H9 (cell line): ENCODE results near the gene SEPTIN5. TPM values are rescaled to one million over a fixed set of nuclear protein-coding genes. Genes with fewer than 3 reads are reported as not detected.

Experiments
- DNase-seq: peaks from one replicate; pipeline ENCODE4 v3.0.0-alpha.2; 2017
- H2AFZ ChIP-seq: one replicate; pipeline ENCODE4 v1.6.1; 2013; ENCODE audit warnings: mild to moderate bottlenecking, low read length, control low read depth, moderate library complexity
- H2AK5ac ChIP-seq: 2 replicates; pipeline ENCODE4 v1.6.1; 2013; ENCODE audit warnings: low read length, control low read depth, mixed read lengths; ENCODE audit not compliant: insufficient read length
- H2BK120ac ChIP-seq: one replicate; pipeline ENCODE4 v1.6.1; 2013; ENCODE audit warnings: low read depth, mild to moderate bottlenecking, low read length, control low read depth, inconsistent platforms; ENCODE audit not compliant: poor library complexity, severe bottlenecking
- H2BK12ac ChIP-seq: 2 replicates; pipeline ENCODE4 v1.6.1; 2013; ENCODE audit warnings: low read length, control low read depth, mixed read lengths, low read depth; ENCODE audit not compliant: insufficient read length
- H2BK15ac ChIP-seq: 2 replicates; pipeline ENCODE4 v1.6.1; 2013; ENCODE audit warnings: low read depth, low read length, control low read depth
- H2BK20ac ChIP-seq: one replicate; pipeline ENCODE4 v1.6.1; 2013; ENCODE audit warnings: low read depth, mild to moderate bottlenecking, low read length, control low read depth, inconsistent platforms; ENCODE audit not compliant: poor library complexity, severe bottlenecking
- H2BK5ac ChIP-seq: 2 replicates; pipeline ENCODE4 v1.6.1; 2013; ENCODE audit warnings: low read length, control low read depth, mixed read lengths; ENCODE audit not compliant: insufficient read length
- H3K14ac ChIP-seq: 2 replicates; pipeline ENCODE4 v1.6.1; 2013; ENCODE audit warnings: low read length, control low read depth; ENCODE audit not compliant: insufficient read depth
- H3K18ac ChIP-seq: 2 replicates; pipeline ENCODE4 v1.6.1; 2013; ENCODE audit warnings: low read depth, mild to moderate bottlenecking, mixed read lengths, low read length, control low read depth; ENCODE audit not compliant: insufficient read length
- H3K23ac ChIP-seq: 2 replicates; pipeline ENCODE4 v1.6.1; 2013; ENCODE audit warnings: low read length, control low read depth, mixed read lengths, low read depth; ENCODE audit not compliant: insufficient read length
- H3K23me2 ChIP-seq: 2 replicates; pipeline ENCODE4 v1.6.1; 2013; ENCODE audit warnings: low read depth, mild to moderate bottlenecking, mixed read lengths, low read length, control low read depth; ENCODE audit not compliant: insufficient read length, poor library complexity, severe bottlenecking
- H3K27ac ChIP-seq: 2 replicates; pipeline ENCODE4 v1.5.1; 2013; ENCODE audit warnings: low read length, control low read depth, mixed read lengths, low read depth; ENCODE audit not compliant: insufficient read length
- H3K27me3 ChIP-seq: 2 replicates; pipeline ENCODE4 v1.6.1; 2013; ENCODE audit warnings: low read length, control low read depth, inconsistent platforms; ENCODE audit not compliant: insufficient read depth
- H3K4ac ChIP-seq: 2 replicates; pipeline ENCODE4 v1.6.1; 2013; ENCODE audit warnings: low read depth, mild to moderate bottlenecking, control low read depth, inconsistent platforms, low read length, moderate library complexity
- H3K4me1 ChIP-seq: 2 replicates; pipeline ENCODE4 v1.6.1; 2013; ENCODE audit warnings: low read length, control low read depth, inconsistent platforms; ENCODE audit not compliant: insufficient read depth
- H3K4me2 ChIP-seq: 2 replicates; pipeline ENCODE4 v1.6.1; 2013; ENCODE audit warnings: low read length, control low read depth, mixed read lengths; ENCODE audit not compliant: insufficient read length, insufficient read depth
- H3K56ac ChIP-seq: 2 replicates; pipeline ENCODE4 v1.6.1; 2013; ENCODE audit warnings: low read depth, mild to moderate bottlenecking, mixed read lengths, low read length, control low read depth; ENCODE audit not compliant: insufficient read length
- H3K79me1 ChIP-seq: 2 replicates; pipeline ENCODE4 v1.6.1; 2013; ENCODE audit warnings: low read depth, mild to moderate bottlenecking, moderate library complexity, low read length, control low read depth, inconsistent platforms; ENCODE audit not compliant: insufficient read depth, poor library complexity, severe bottlenecking
- H3K79me2 ChIP-seq: 2 replicates; pipeline ENCODE4 v1.6.1; 2013; ENCODE audit warnings: low read length, control low read depth, inconsistent platforms; ENCODE audit not compliant: insufficient read depth
- H3K9ac ChIP-seq: 2 replicates; pipeline ENCODE4 v1.6.1; 2013; ENCODE audit warnings: low read length, control low read depth, mixed read lengths; ENCODE audit not compliant: insufficient read length; ENCODE audit errors: extremely low read depth
- H3K9me3 ChIP-seq: one replicate; pipeline ENCODE4 v1.6.1; 2013; ENCODE audit warnings: low read depth, low read length, inconsistent platforms; ENCODE audit not compliant: control insufficient read depth
- H3T11ph ChIP-seq: one replicate; pipeline ENCODE4 v1.6.1; 2013; ENCODE audit warnings: mild to moderate bottlenecking, low read length, control low read depth, inconsistent platforms
- H4K20me1 ChIP-seq: one replicate; pipeline ENCODE4 v1.6.1; 2013; ENCODE audit not compliant: control insufficient read depth, insufficient read length, insufficient read depth
- H4K5ac ChIP-seq: 2 replicates; pipeline ENCODE4 v1.6.1; 2013; ENCODE audit warnings: low read depth, mild to moderate bottlenecking, mixed read lengths, low read length, control low read depth; ENCODE audit not compliant: insufficient read length
- H4K8ac ChIP-seq: replicated peaks from 2 replicates; pipeline ENCODE4 v1.6.1; 2013; ENCODE audit warnings: low read length, control low read depth, mixed read lengths, low read depth; ENCODE audit not compliant: insufficient read length
- H4K91ac ChIP-seq: 2 replicates; pipeline ENCODE4 v1.6.1; 2013; ENCODE audit warnings: low read depth, mild to moderate bottlenecking, moderate library complexity, mixed read lengths, low read length, control low read depth; ENCODE audit not compliant: insufficient read length
- H3K27ac Mint-ChIP-seq, 3 experiments: 2 replicates in 2 of 3; 3 replicates in 1 of 3; pipeline ENCODE4 v1.8.0; 2020 to 2021; ENCODE audit warnings: mixed read lengths in 3 of 3, mild to moderate bottlenecking in 1 of 3, moderate library complexity in 1 of 3
- H3K27me3 Mint-ChIP-seq: 2 replicates; pipeline ENCODE4 v1.8.0; 2021; ENCODE audit warnings: low read depth, mild to moderate bottlenecking, moderate library complexity, mixed read lengths
- H3K36me3 Mint-ChIP-seq, 3 experiments: 2 replicates in 2 of 3; 3 replicates in 1 of 3; pipeline ENCODE4 v1.8.0; 2020 to 2021; ENCODE audit warnings: low read depth in 3 of 3, mixed read lengths in 3 of 3; ENCODE audit not compliant: insufficient read depth in 1 of 3
- H3K4me1 Mint-ChIP-seq, 2 experiments: 2 replicates each; pipeline ENCODE4 v1.8.0; 2020; ENCODE audit warnings: mixed read lengths in 2 of 2
- H3K4me3 Mint-ChIP-seq, 2 experiments: 2 replicates in 1 of 2; 3 replicates in 1 of 2; pipeline ENCODE4 v1.8.0; 2020 to 2021; ENCODE audit warnings: mild to moderate bottlenecking in 2 of 2, mixed read lengths in 2 of 2, moderate library complexity in 1 of 2
- H3K9me3 Mint-ChIP-seq, 2 experiments: 2 replicates in 1 of 2; 3 replicates in 1 of 2; pipeline ENCODE4 v1.8.0; 2020; ENCODE audit warnings: mild to moderate bottlenecking in 2 of 2, mixed read lengths in 2 of 2, moderate library complexity in 1 of 2
- CTCF ChIP-seq: fragments of 200-600 bp; sonication (generic); conservative IDR thresholded peaks from 3 replicates; pipeline ENCODE4 v1.8.0; 2021; ENCODE audit warnings: antibody characterized with exemption, mild to moderate bottlenecking
- WGBS: extraction: QIAGEN DNeasy Blood & Tissue Kit; methylation state at CpG from one replicate; pipeline ENCODE4 v1.1.7; 2013; ENCODE audit warnings: missing lambda C conversion rate, low lambda C conversion rate, mixed read lengths; ENCODE audit not compliant: insufficient read length; ENCODE audit errors: extremely low coverage; 5-methylcytosine and 5-hydroxymethylcytosine counted together
- total RNA-seq: library from RNA; stranded (reverse); gene quantifications from 2 replicates; pipeline ENCODE4 v1.2.1, GENCODE V29; 2021

SEPTIN5 gene
- total RNA-seq, 1 experiment from 2014 or later: 17.8 TPM

GRCh38 chr22:19746726-19747125 is 32.4 kb downstream of the SEPTIN5 start:
- no peak overlapping the region for H3K4me2 ChIP-seq
- no peak overlapping the region for H4K91ac ChIP-seq
- H3K4me1 ChIP-seq: no peaks in the 10 kb centered on the region
- H2BK15ac ChIP-seq: no peak overlapping the region
- H3K9me3 ChIP-seq: no peaks in the 10 kb centered on the region
- Mint-ChIP-seq H3K36me3 (no peaks in the 10 kb centered on the region), H3K27ac (no peak overlapping the region), H3K27me3 (peaks cover 16% of the 10 kb centered on the region), H3K4me3 (no peak overlapping the region), H3K9me3 (no peaks in the 10 kb centered on the region; a peak in 1 of 5 replicates), H3K4me1 (peaks cover 7 to 19% of the 10 kb centered on the region in 2 experiments)
- no peaks in the 10 kb centered on the region for H4K20me1 ChIP-seq
- H3K23me2 ChIP-seq: no peaks in the 10 kb centered on the region
- no peaks in the 10 kb centered on the region for H3K79me1 ChIP-seq
- H3T11ph ChIP-seq: no peak overlapping the region
- no peak overlapping the region for H3K56ac ChIP-seq
- no peak overlapping the region for H2BK120ac ChIP-seq
- H3K27ac ChIP-seq: no peak overlapping the region
- no peak overlapping the region for H3K9ac ChIP-seq
- H3K27me3 ChIP-seq: no peaks in the 10 kb centered on the region
- H2BK20ac ChIP-seq: no peak overlapping the region
- H3K18ac ChIP-seq: no peak overlapping the region
- no peak for TF ChIP-seq CTCF
- H4K8ac ChIP-seq: no peak overlapping the region
- H3K4ac ChIP-seq: no peak overlapping the region
- H3K79me2 ChIP-seq: no peaks in the 10 kb centered on the region
- H3K14ac ChIP-seq: no peak overlapping the region
- DNase-seq: no peak
- H4K5ac ChIP-seq: no peak overlapping the region
- H2AK5ac ChIP-seq: no peak overlapping the region
- H2BK12ac ChIP-seq: no peak overlapping the region
- no peak overlapping the region for H3K23ac ChIP-seq
- no CpG with 5 or more reads among the region's 13 CpGs for WGBS
- H2BK5ac ChIP-seq: no peak overlapping the region
- no peak overlapping the region for H2AFZ ChIP-seq
